GF-D8 (cell line): ENCODE data around the gene GASK1A.

Experiments used
- DNase-seq: peaks from one replicate; lab custom pipeline; 2025; lab: John Stamatoyannopoulos, UW

Gene GASK1A

DNA sequence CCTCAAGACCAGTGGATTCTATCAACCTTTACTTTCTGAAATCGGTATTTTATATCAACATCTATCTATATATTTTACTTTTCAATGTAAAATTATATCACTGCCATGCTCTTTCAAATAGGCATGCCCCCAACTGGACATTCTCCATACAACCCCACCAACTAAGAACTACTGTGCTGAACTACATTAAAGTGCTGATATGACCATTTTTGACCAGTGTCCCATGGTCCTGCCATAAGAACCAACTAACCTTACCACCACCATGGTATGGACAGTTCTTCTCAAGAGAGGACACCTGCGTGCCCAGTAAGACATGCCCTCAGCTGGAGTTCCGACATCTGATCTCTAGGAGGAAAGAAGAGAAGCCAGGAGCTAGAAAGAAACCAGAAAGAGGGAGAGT is 111.1 kb downstream of the GASK1A start:
- DNase-seq: no peak

DNA sequence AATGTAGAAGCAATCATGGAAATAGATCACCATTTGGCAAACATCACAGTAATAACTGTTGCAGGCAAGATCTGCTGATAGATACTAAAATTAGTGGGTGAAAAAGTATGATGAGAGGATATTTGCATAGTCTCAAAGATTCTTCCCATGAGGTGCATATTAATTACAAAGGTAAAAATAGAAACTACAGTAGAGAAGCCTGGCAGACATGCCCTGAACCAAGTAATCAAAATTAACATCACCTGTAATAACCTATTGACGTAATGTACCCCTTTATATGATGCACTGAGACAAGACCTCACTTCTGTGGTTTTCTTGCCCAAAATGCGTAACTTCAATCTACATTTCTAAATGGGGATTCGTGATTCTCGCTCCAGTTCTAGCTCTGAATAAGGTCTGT is 112.4 kb downstream of the GASK1A start:
- DNase-seq: no peak

DNA sequence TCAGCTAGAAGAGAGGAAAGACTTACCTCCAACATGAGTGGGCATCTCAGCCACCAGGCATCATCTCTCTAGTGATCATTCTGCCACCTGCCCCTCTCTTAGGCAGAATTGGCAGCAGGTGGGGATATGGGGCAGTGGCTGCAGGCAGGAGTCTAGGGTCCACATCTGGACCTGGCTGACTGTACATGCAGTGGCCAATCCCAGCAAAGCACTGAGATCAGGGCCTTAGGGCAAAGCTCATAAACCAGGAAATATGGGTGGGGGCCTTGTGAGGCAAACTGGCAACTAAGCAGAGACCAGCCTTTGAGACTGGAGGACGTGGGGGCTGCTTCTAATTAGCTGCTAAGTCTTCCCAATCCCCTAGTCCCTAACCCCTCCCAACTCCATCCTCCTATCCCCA is 113.9 kb downstream of the GASK1A start:
- no peak for DNase-seq

DNA sequence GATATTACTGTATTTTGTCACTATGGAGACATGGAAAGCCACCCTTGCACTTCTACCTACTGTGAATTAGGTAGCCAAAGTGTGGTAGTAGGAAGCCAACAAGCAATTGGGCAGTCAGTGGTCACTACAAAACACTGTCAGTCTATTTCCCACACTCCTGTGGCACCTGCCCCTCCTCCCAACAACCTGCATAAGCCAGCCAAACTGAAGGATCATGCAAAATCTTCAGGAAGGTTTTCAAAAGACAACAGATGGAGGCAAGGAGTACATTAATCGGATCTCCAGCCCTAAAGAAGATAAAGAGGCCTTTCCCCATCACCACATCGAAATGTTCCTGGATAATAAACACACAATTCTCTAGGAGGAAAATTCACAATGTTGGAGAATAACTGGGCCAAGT is 114.9 kb downstream of the GASK1A start:
- no peak for DNase-seq

DNA sequence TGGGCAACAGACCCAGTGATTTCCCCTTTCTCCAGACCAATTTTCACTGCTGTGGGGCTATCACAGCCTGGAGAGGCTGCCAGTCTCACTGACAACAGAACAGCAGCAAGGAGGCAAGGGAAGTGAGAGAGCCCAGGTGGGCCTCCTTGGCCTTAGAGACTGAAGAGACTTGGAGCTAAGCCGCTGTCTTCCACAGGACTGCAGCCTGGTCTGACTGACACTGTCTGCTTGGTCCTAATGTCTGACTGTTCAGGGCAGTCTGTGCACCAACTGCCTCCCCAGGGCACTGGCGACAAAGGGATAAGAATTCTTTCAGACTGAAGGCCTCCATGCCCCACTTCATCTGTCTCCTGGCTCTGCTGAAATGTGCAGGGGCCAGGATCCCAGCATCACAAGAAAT is 115.3 kb downstream of the GASK1A start:
- DNase-seq: no peak

DNA sequence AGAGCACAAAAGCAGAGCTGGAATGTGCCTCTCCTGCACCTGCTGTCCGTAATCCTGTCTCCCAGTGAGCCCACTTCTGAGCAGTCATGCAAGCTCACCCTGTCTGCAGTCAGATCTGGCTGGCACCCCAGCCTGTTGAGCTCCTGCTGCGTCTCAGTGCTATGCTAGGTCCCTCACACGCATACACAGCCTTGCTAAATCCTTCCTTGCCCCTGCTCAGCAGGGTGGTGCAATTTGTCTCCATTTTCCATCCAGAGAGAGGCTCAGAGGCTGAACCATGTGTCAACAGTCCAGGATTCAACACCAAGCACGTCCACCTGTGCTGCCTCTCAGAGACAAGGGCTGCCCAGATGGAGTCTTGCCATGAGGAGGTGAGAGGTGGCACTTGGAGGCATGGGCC is 115.7 kb downstream of the GASK1A start:
- no peak for DNase-seq

DNA sequence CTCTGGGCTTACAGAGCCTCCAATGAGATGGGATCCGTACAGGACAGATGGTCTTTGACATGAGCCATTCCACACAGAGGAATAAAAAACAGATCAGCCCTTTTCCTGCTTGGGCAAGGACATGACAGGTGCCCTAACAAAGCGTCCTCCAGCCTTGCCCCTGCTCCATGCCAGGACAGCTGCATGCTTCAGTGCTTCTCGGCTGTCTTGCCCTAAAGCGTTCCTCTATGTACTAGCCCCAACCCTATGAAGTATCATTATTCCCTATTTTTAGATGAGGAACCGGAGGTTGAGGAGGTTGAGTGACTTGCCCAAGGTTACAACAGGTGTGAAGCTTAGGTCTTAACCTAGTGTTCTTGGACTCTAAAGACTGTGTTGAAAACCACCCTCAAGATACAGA is 116.3 kb downstream of the GASK1A start:
- DNase-seq: no peak

DNA sequence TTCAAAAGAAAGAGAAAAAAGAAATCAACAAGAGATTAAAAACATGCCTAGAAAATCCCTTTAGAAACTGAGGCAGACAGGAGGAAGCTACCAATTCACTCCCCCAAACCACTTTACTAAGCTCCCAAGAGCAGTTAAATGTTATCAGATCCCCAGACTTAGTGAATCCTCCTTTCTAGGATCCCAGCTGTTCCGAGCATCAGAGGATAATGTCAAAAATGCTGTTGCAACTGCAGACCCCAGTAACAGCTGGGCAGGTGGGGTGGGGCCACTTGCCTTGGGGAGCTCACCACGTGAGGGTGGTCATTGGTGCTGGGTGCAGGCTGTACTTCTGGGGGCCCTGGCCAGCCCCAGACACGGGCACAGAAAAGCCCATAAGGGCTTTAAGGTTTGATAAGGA is 117.7 kb downstream of the GASK1A start:
- no peak for DNase-seq

DNA sequence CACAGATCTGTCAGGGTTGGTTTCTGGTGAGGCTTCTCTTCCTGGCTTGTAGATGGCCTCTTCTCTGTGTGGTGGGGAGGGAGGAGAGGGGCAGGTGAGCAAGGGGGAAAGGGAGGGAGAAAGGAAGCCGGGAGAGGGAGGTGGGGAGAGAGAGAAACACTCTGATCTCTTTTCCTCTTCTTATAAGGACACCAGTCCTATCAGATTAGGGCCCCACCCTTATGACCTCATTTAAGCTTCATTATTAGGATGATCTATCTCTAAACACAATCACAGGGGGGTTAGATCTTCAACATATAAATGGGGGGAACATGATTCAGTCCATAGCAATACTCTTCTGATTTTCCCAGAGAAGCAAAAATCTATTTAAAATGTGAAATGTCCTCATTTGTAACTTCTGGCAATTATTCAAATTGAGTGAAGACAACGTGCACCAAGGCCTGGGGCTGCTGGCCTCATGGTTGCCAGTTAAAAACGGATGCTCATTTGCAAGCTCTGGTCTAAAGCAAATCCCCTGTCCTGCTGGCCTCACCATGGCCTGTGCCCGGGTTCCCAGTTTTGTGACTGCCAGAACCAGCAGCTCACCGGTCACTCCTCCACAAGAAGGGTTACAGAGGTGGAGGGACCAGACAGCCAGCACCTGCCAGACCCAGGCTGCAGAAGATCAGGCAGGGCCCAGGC is 118.4 kb downstream of the GASK1A start:
- no peak for DNase-seq

DNA sequence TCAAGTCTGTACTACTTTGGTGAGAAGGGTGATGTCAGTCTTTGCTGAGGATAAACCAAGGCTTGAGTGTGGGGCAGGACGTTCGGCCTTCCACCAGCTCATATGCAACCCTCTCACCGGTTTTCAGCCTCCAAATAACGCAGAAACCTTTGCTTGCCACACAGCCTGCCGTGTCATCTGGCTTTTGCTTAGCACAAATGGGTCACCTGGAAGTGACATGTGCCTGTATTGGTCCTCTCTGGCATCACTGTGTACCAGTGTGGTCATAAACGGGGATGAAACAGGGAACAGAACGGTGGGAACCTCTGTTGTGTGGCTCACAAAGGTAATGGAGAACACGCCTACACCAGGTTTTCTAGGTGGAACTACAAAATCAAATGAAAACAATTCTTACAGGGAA is 119.7 kb downstream of the GASK1A start:
- DNase-seq: no peak

DNA sequence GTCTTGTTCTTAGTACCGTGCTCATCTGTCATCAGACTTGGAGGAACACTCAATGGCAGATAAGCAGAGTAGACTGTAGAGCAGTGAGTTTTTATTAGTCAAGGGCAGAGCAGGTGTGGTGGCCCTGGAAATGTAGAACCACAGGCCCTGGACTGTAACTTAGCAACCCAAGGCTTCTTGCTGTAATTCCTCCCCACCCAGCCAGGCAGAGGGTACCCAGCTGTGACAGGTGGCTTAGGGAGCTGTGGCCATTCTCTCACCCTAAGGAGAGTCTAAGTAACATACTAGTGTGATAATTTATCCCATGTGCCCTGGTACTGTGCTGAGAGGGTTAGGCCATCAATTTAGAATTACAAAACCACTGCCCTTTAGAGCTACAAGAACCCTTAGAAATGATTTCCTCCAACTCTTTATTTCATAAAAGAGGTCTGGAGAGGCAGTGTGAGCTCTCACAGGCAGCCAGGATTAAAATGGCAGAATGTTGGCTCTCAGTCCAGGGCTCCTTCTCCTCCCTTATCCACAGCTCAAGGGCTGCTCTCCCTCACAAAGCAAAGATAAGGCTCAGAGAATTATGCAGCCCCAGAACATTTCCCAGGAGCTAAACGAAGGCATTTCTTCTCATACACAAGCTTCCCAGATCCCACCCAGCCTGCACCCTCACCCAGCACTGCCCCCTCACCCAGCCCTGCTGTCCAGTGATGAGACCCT is 123.8 kb downstream of the GASK1A start:
- DNase-seq: no peak

DNA sequence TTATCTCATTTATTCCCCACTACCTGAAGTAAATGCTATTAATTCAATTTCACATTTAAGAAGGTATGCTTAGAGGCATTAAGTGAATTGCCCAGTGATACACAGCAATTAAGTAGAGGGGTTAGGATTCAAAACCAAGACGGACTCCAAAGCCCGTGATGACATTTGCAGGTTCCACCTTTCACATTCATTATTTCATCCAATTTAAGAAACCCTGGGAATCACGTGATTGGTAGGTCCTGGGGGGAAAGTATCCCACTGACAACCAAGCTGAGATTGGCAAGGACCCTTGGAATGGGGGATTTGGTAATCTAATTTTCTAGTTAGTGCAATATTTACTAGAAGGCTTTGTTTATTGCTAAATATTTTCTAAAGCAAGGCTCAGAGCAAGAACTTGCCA is 124.9 kb downstream of the GASK1A start:
- DNase-seq: no peak

DNA sequence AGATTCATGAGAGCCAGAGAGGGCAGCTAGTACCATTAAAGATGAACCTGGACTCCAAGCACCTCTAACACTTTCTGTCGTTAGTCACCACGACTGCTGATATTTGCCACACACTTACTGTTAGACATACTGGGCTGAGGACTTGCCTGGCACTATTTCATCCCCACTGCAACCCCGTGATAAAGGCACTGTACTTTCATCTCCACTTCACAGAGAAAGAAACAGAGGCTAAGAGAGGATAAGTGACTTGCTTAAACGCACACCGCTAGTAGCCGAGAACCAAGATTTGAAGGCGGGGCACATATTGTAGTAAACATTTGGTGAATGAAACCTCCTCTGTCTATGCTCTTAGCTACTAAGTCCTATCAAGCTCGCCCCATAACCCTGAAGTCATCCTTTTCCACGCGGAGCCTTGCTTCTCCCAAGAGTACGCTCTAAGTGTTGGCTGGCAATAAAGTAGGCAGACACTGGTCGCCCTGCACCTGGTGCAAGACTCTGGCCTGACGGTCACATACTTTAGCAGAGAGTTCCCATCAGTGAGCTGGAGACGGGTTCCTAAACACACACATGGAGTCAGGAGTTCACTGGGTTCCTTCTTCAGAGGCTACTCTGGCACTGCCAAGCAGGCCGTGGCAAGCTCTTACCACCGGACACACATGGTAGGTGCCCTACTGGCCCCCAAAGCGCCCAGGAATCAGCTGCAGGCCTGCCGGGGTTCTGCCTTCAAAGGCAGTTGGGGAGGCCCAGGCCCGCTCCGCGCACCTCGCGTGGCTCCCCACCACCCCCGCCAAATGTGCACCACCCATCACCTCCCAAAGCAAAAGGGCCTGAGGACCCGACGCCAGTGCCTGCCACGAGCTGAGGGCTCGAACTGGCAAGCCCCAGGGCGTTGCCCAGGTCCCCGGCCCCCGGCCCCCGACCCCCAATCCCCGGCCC is 125.8 kb downstream of the GASK1A start:
- DNase-seq: no peak

DNA sequence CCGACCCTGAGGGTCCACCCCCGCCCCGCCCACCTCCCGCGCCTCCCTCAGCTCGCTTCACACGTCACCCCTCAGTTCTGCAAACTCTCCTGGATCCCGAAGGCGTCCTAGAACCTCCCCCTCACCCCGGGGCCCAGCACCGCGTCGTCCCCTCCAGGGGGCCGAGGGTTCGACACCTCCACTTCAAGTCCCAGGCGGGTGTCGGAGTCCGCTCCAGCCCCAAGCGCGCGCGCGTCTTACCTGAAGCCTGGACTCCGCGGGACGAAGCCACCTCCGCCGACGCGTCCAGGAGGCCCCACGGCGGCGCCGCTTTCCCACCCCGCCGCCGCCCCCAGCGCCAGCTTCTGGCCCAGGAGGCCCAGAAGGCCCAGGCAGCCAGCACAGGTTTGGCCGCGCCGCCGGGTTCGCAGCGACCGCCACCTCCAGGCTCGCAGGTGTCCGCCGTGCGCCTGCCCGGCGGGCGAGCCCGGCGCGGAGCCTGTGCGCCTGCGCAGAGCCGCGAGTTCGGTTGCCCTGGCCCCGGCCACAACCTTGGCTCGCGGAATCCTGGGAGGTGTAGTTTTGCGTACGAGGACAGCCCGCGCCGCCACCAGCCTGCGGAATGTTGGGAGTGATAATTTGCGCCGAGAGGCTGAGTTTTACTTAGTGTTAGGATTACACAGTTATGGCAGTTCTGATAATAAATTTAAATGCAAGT is 126.6 kb downstream of the GASK1A start, which contains the start of gene POMGNT2:
TSS of gene POMGNT2 (minus strand) at position 484 of the 697 bp plus-strand sequence. CDS start 24,648 bp downstream, outside the sequence.
- no peak for DNase-seq

DNA sequence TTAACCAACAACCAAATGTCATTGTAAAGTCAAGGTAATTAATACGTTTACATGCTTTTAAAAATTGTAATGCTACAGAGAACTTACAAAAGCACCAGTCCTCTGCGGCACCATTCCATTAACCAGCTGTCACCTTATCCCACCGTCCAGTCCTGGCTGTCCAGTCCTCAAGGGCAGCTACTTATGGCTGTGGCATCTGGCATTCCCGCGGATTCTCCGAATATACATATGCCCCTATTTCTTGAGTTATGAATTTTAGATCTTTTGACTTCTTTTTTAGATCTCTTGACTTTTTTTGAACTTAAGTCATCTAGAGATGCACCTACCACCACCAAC is 127.2 kb downstream of the GASK1A start:
- no peak for DNase-seq
